ENCODE data around the gene KRT75. TPM values are rescaled to one million over a fixed set of nuclear protein-coding genes. Genes with fewer than 3 reads are reported as not detected.

Gene KRT75
- polyA plus RNA-seq, 1 donor from 2014 or later = not detected

- no peaks in the 10 kb centered on the region for H3K9me2 ChIP-seq (ENCODE audit: insufficient read depth, low read length)
- no peak overlapping the region for H3K9ac ChIP-seq (ENCODE audit: low read length)
- no peaks in the 10 kb centered on the region for H4K20me1 ChIP-seq (ENCODE audit: insufficient read depth)
- TF ChIP-seq SMC3 (conservative IDR thresholded peaks at IDR 0.05; ENCODE audit: poor library complexity) = no peak
- TF ChIP-seq, protein P1, sequence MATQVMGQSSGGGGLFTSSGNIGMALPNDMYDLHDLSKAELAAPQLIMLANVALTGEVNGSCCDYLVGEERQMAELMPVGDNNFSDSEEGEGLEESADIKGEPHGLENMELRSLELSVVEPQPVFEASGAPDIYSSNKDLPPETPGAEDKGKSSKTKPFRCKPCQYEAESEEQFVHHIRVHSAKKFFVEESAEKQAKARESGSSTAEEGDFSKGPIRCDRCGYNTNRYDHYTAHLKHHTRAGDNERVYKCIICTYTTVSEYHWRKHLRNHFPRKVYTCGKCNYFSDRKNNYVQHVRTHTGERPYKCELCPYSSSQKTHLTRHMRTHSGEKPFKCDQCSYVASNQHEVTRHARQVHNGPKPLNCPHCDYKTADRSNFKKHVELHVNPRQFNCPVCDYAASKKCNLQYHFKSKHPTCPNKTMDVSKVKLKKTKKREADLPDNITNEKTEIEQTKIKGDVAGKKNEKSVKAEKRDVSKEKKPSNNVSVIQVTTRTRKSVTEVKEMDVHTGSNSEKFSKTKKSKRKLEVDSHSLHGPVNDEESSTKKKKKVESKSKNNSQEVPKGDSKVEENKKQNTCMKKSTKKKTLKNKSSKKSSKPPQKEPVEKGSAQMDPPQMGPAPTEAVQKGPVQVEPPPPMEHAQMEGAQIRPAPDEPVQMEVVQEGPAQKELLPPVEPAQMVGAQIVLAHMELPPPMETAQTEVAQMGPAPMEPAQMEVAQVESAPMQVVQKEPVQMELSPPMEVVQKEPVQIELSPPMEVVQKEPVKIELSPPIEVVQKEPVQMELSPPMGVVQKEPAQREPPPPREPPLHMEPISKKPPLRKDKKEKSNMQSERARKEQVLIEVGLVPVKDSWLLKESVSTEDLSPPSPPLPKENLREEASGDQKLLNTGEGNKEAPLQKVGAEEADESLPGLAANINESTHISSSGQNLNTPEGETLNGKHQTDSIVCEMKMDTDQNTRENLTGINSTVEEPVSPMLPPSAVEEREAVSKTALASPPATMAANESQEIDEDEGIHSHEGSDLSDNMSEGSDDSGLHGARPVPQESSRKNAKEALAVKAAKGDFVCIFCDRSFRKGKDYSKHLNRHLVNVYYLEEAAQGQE (IDR thresholded peaks at IDR 0.05; ENCODE audit: borderline replicate concordance) = no peak
- no peak for TF ChIP-seq RAD21 (conservative IDR thresholded peaks at IDR 0.05)
- no peak for TF ChIP-seq MXI1 (conservative IDR thresholded peaks at IDR 0.05; ENCODE audit: poor library complexity, severe bottlenecking)
- TF ChIP-seq, protein P2, sequence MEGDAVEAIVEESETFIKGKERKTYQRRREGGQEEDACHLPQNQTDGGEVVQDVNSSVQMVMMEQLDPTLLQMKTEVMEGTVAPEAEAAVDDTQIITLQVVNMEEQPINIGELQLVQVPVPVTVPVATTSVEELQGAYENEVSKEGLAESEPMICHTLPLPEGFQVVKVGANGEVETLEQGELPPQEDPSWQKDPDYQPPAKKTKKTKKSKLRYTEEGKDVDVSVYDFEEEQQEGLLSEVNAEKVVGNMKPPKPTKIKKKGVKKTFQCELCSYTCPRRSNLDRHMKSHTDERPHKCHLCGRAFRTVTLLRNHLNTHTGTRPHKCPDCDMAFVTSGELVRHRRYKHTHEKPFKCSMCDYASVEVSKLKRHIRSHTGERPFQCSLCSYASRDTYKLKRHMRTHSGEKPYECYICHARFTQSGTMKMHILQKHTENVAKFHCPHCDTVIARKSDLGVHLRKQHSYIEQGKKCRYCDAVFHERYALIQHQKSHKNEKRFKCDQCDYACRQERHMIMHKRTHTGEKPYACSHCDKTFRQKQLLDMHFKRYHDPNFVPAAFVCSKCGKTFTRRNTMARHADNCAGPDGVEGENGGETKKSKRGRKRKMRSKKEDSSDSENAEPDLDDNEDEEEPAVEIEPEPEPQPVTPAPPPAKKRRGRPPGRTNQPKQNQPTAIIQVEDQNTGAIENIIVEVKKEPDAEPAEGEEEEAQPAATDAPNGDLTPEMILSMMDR (IDR thresholded peaks at IDR 0.05; ENCODE audit: poor library complexity, severe bottlenecking) = no peak
- TF ChIP-seq EP300 (conservative IDR thresholded peaks at IDR 0.05; ENCODE audit: poor library complexity, severe bottlenecking) = no peak
- TF ChIP-seq EZH2 (IDR thresholded peaks at IDR 0.05; ENCODE audit: borderline replicate concordance, insufficient read depth, low read length, poor library complexity, severe bottlenecking) = no peak
- TF ChIP-seq TAF1 (IDR thresholded peaks at IDR 0.05; ENCODE audit: low read depth) = no peak
- TF ChIP-seq POLR2AphosphoS5 (IDR thresholded peaks at IDR 0.05) = no peak
- no peaks in the 10 kb centered on the region for H3K79me2 ChIP-seq (replicated peaks; ENCODE audit: insufficient read depth, low read length)
- no peaks in the 10 kb centered on the region for H3K9me3 ChIP-seq (ENCODE audit: low read length)
- H3K4me2 ChIP-seq (ENCODE audit: low read length) = no peak overlapping the region
- H2AFZ ChIP-seq (ENCODE audit: low read depth, low read length) = no peak overlapping the region
- H3K27me3 ChIP-seq (ENCODE audit: insufficient read depth, low read depth, low read length) = no peaks in the 10 kb centered on the region
- H3F3A ChIP-seq (ENCODE audit: insufficient read depth, low read length, poor library complexity, severe bottlenecking) = no peaks in the 10 kb centered on the region
- no peaks in the 10 kb centered on the region for H3K36me3 ChIP-seq (ENCODE audit: insufficient read depth, low read length)
- no peak overlapping the region for H3K4me3 ChIP-seq (ENCODE audit: low read length)
- no peak overlapping the region for H3K27ac ChIP-seq (ENCODE audit: low read length)
These were observed 19.2 kb downstream of the KRT75 start for GRCh38 chr12:52414936-52415335.

- Histone ChIP-seq H3K36me3 (ENCODE audit: insufficient read depth, low read length) (no peaks in the 10 kb centered on the region), H3K9me3 (ENCODE audit: low read length) (no peaks in the 10 kb centered on the region), H3K4me3 (ENCODE audit: low read length) (no peak overlapping the region), H3K4me2 (ENCODE audit: low read length) (no peak overlapping the region), H3K79me2 (replicated peaks; ENCODE audit: insufficient read depth, low read length) (no peaks in the 10 kb centered on the region), H3K9me2 (ENCODE audit: insufficient read depth, low read length) (no peaks in the 10 kb centered on the region), H3K9ac (ENCODE audit: low read length) (no peak overlapping the region), H3F3A (ENCODE audit: insufficient read depth, low read length, poor library complexity, severe bottlenecking) (no peaks in the 10 kb centered on the region), H4K20me1 (ENCODE audit: insufficient read depth) (no peaks in the 10 kb centered on the region), H3K27me3 (ENCODE audit: insufficient read depth, low read depth, low read length) (no peaks in the 10 kb centered on the region), H3K27ac (ENCODE audit: low read length) (no peak overlapping the region), H2AFZ (ENCODE audit: low read depth, low read length) (no peak overlapping the region)
- TF ChIP-seq EZH2 (IDR thresholded peaks at IDR 0.05; ENCODE audit: borderline replicate concordance, insufficient read depth, low read length, poor library complexity, severe bottlenecking) (no peak), TAF1 (IDR thresholded peaks at IDR 0.05; ENCODE audit: low read depth) (no peak), POLR2AphosphoS5 (IDR thresholded peaks at IDR 0.05) (no peak), MXI1 (conservative IDR thresholded peaks at IDR 0.05; ENCODE audit: poor library complexity, severe bottlenecking) (no peak), EP300 (conservative IDR thresholded peaks at IDR 0.05; ENCODE audit: poor library complexity, severe bottlenecking) (no peak), RAD21 (conservative IDR thresholded peaks at IDR 0.05) (no peak), SMC3 (conservative IDR thresholded peaks at IDR 0.05; ENCODE audit: poor library complexity) (no peak)
- TF ChIP-seq, protein P2 (IDR thresholded peaks at IDR 0.05; ENCODE audit: poor library complexity, severe bottlenecking) = no peak
- TF ChIP-seq, protein P1 (IDR thresholded peaks at IDR 0.05; ENCODE audit: borderline replicate concordance) = no peak
These were observed 20.3 kb downstream of the KRT75 start for GRCh38 chr12:52413782-52414345.

Measured in neural cell (in vitro differentiated cells).